Spleen (tissue), 11 donors: ENCODE results near the gene NUMB. TPM values are rescaled to one million over a fixed set of nuclear protein-coding genes. Genes with fewer than 3 reads are reported as not detected.

ENCODE experiments used
- DNase-seq: peaks from one replicate; pipeline ENCODE4 v3.0.0-alpha.2; 2020
- H3K27ac ChIP-seq, 8 donors: fragments of 200-600 bp; sonication (generic) in 7 of 8; 1 replicate in 4 of 8; 2 replicates in 4 of 8; pipeline versions ENCODE4 v1.5.0 to v1.8.0; 2016 to 2021; ENCODE audit warnings: inconsistent platforms in 4 of 8, mild to moderate bottlenecking in 4 of 8, moderate library complexity in 1 of 8
- H3K27me3 ChIP-seq, 7 donors: fragments of 200-600 bp; sonication (generic) in 6 of 7; replicated peaks in 1 of 7; 1 replicate in 4 of 7; 2 replicates in 3 of 7; pipeline versions ENCODE4 v1.5.0 to v1.8.0; 2016 to 2021; ENCODE audit warnings: inconsistent platforms in 3 of 7, mild to moderate bottlenecking in 1 of 7
- H3K36me3 ChIP-seq, 6 donors: fragments of 200-600 bp; sonication (generic) in 5 of 6; 1 replicate in 4 of 6; 2 replicates in 2 of 6; pipeline versions ENCODE4 v1.5.0 to v1.8.0; 2016 to 2021; ENCODE audit warnings: inconsistent platforms in 2 of 6
- H3K4me1 ChIP-seq, 6 donors: fragments of 200-600 bp; sonication (generic) in 5 of 6; 1 replicate in 3 of 6; 2 replicates in 3 of 6; pipeline versions ENCODE4 v1.5.0 to v1.8.0; 2016 to 2021; ENCODE audit warnings: inconsistent platforms in 3 of 6
- H3K4me3 ChIP-seq, 8 donors: fragments of 200-600 bp; sonication (generic) in 7 of 8; 1 replicate in 4 of 8; 2 replicates in 4 of 8; pipeline versions ENCODE4 v1.5.0 to v1.8.0; 2016 to 2021; ENCODE audit warnings: inconsistent platforms in 4 of 8, mild to moderate bottlenecking in 4 of 8, moderate library complexity in 2 of 8
- H3K9me3 ChIP-seq, 8 donors: fragments of 200-600 bp; sonication (generic) in 7 of 8; 1 replicate in 4 of 8; 2 replicates in 4 of 8; pipeline versions ENCODE4 v1.5.0 to v1.8.0; 2016 to 2021; ENCODE audit warnings: inconsistent platforms in 4 of 8
- POLR2A ChIP-seq, 3 donors: fragments of 450-650 bp; IDR thresholded peaks; one replicate each; pipeline ENCODE4 v1.5.1; 2017; ENCODE audit warnings: antibody characterized with exemption in 3 of 3, mild to moderate bottlenecking in 1 of 3
- POLR2AphosphoS5 ChIP-seq, 3 donors: sonication (generic); formaldehyde crosslinking; IDR thresholded peaks; one replicate each; pipeline ENCODE4 v1.5.1; 2017; ENCODE audit warnings: antibody characterized with exemption in 3 of 3
- WGBS, 5 donors: extraction: QIAGEN DNeasy Blood & Tissue Kit in 3 of 5; methylation state at CpG; one replicate each; pipeline versions ENCODE4 v1.1.5 to v1.1.7; 2013 to 2018; 5-methylcytosine and 5-hydroxymethylcytosine counted together
- intact Hi-C: fragments of 100-400 bp; cut with DNase I; formaldehyde crosslinking; loops from one replicate; pipeline ENCODE4 v1.15.0; 2023; ENCODE audit warnings: low total_unique reads
- polyA plus RNA-seq, 3 donors: library from polyadenylated mRNA; stranded (reverse); fragments of 200-250 nt; gene quantifications; one replicate each; pipeline ENCODE4 v1.2.1, GENCODE V29; 2013
- total RNA-seq, 7 donors: library from RNA; depleted of rRNA in 3 of 7; stranded (reverse); fragments of >200 nt in 3 of 7; fragmentation: NEBNext Ultra II Directional in 4 of 7; extraction: Animal tissue kit (Norgen Biotek cat#: 25700) in 4 of 7; gene quantifications; one replicate each; pipeline versions ENCODE4 v1.1.0 to v1.2.1, GENCODE V29; 2016 to 2021
- TF ChIP-seq, protein P1 (sequence below), 11 experiments: fragments of 200-600 bp in 7 of 11; fragments of 450-650 bp in 4 of 11; sonication (generic) in 4 of 11; IDR thresholded peaks in 8 of 11; conservative IDR thresholded peaks in 3 of 11; 1 replicate in 7 of 11; 2 replicates in 4 of 11; pipeline versions ENCODE4 v1.4.0 to v1.8.0; 2016 to 2021; ENCODE audit warnings: antibody characterized with exemption in 11 of 11, inconsistent platforms in 4 of 11, mild to moderate bottlenecking in 1 of 11
- donor health status: healthy with polysubstance abuse.
- donor health status: DM: no; HTN: no; CAD: no; lungs with moderate emphysema.
- donor health status: DM: no; HTN: no; CAD: no.
- donor health status: Bipolar disorder and iron deficiency.
- donor health status: healthy.
- donor health status: DM: no; HTN: no; CAD: no.
- donor health status: DM: yes; HTN: yes; CAD: no.

The NUMB gene
- total and polyA plus RNA-seq, 10 donors = 19.8 to 165 (median 92.9) TPM

DNA sequence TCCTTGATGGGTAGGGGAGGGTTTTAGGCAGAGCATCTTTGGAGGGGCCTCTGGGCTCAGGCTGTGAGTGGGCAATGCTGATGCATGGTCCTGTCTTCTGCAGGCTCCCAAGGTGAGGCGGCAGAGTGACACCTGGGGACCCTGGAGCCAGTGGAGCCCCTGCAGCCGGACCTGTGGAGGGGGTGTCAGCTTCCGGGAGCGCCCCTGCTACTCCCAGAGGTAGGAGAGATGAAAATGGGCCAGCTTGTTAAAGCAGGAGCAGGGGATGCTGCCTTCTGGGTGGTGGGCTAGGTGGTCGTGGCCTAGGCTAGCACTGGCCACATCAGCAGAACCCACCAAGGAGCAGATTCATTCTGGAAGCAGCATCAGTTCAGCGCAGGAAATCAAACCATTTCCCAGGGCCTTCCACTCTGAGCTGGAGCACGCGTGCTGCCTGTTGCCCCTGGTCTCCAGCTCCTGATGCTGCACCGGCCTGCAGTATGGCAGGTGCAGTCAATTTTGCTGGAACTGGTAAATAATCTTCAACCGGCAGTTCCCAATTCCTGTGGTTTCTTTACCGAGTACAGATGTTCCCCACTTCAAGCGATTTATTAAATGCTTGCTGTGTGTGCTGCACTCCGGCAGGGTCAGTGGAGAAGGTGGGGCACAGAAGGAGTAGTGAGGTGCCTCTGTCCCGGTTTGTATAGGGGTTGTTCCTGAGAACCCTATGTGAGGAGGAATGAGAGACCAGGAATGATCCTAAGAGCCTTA, 213.6 kb downstream of the NUMB start:
- intact Hi-C loops = no loop called here
- Histone ChIP-seq H3K27me3 (peaks cover 0 to 72% (median 22%) of the 10 kb centered on the region in 7 donors), H3K4me1 (peaks cover 20 to 85% (median 67%) of the 10 kb centered on the region in 6 donors), H3K9me3 (no peaks in the 10 kb centered on the region), H3K36me3 (peaks cover 0 to 7% (median 0%) of the 10 kb centered on the region in 6 donors), H3K4me3 (peak overlapping the region in 1 of 8 donors; percentile 76), H3K27ac (no peak overlapping the region)
- no peak for TF ChIP-seq POLR2A (IDR thresholded peaks at IDR 0.05)
- TF ChIP-seq, protein P1, sequence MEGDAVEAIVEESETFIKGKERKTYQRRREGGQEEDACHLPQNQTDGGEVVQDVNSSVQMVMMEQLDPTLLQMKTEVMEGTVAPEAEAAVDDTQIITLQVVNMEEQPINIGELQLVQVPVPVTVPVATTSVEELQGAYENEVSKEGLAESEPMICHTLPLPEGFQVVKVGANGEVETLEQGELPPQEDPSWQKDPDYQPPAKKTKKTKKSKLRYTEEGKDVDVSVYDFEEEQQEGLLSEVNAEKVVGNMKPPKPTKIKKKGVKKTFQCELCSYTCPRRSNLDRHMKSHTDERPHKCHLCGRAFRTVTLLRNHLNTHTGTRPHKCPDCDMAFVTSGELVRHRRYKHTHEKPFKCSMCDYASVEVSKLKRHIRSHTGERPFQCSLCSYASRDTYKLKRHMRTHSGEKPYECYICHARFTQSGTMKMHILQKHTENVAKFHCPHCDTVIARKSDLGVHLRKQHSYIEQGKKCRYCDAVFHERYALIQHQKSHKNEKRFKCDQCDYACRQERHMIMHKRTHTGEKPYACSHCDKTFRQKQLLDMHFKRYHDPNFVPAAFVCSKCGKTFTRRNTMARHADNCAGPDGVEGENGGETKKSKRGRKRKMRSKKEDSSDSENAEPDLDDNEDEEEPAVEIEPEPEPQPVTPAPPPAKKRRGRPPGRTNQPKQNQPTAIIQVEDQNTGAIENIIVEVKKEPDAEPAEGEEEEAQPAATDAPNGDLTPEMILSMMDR (IDR thresholded peaks at IDR 0.05 in 8 of 11, conservative IDR thresholded peaks at IDR 0.05 in 3 of 11) = no peak
- TF ChIP-seq POLR2AphosphoS5 (IDR thresholded peaks at IDR 0.05) = no peak
- WGBS, 5 donors = 59 to 68% (median 68%) methylated on average over 14 of the region's 14 CpGs
- DNase-seq = peak; percentile 51

DNA sequence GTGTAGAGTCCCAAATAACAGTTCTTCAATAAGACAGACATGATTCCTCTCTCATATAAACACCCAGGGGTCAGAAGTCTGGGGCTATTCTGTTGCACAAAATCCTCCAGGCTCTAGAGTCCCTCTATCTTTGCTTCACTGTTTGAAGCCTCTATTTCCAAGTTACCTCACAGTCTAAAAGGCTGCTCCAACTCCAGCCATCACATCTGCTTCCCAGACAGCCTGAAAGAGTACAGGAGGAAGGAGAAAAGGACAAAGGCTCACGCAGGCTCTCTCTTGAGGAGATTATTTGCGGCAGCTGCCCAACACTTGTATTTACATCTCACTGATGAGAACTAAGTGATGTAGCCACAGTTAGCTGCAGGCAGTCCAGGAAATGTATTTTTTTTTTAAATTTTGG, 214.6 kb downstream of the NUMB start:
- intact Hi-C loops = no loop called here
- no peak overlapping the region for H3K4me3 ChIP-seq
- 95 to 100% (median 97%) methylated on average over 2 of the region's 2 CpGs for WGBS, 5 donors
- no peaks in the 10 kb centered on the region for H3K9me3 ChIP-seq
- H3K27me3 ChIP-seq = peaks cover 0 to 82% (median 28%) of the 10 kb centered on the region in 7 donors
- H3K36me3 ChIP-seq = peaks cover 0 to 7% (median 0%) of the 10 kb centered on the region in 6 donors
- no peak for DNase-seq
- peaks cover 20 to 92% (median 76%) of the 10 kb centered on the region in 6 donors for H3K4me1 ChIP-seq
- no peak overlapping the region for H3K27ac ChIP-seq
- TF ChIP-seq, protein P1 (IDR thresholded peaks at IDR 0.05 in 8 of 11, conservative IDR thresholded peaks at IDR 0.05 in 3 of 11) = no peak
- no peak for TF ChIP-seq POLR2AphosphoS5 (IDR thresholded peaks at IDR 0.05)
- TF ChIP-seq POLR2A (IDR thresholded peaks at IDR 0.05) = no peak

DNA sequence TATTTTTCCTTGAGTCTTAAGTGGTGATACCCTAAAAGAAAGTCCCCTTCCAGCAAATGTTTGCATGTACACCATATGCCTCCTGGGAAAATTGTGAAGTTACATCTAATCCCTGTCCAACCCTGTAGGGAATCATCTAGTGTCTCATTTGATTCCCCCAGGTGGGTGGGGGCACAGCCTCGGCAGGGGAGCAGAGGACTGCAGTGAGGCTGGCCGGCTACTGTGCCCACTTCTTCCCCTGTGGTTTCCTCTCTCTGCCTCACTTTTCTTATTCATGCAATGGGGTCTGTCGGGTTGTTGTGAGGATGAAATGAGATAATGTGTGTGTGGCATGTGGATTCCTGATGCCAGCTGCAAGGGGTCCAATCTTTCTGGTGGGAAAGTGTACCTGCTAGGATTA, 215.0 kb downstream of the NUMB start:
- Histone ChIP-seq H3K4me1 (peaks cover 20 to 92% (median 78%) of the 10 kb centered on the region in 6 donors), H3K4me3 (peak overlapping the region in 1 of 8 donors; percentile 17), H3K9me3 (no peaks in the 10 kb centered on the region), H3K36me3 (peaks cover 0 to 7% (median 0%) of the 10 kb centered on the region in 6 donors), H3K27me3 (peaks cover 0 to 86% (median 33%) of the 10 kb centered on the region in 7 donors), H3K27ac (peak overlapping the region in 4 of 8 donors; percentile 35 to 63 (median 62))
- TF ChIP-seq POLR2AphosphoS5 (IDR thresholded peaks at IDR 0.05) (no peak), POLR2A (IDR thresholded peaks at IDR 0.05) (no peak)
- TF ChIP-seq, protein P1 (IDR thresholded peaks at IDR 0.05 in 8 of 11, conservative IDR thresholded peaks at IDR 0.05 in 3 of 11) = no peak
- 17 to 38% (median 25%) methylated on average over 3 of the region's 3 CpGs for WGBS, 5 donors
- peak; percentile 30 for DNase-seq
- intact Hi-C loops = no loop called here

- peak overlapping the region in 6 of 8 donors; percentile 24 to 63 (median 53) for H3K27ac ChIP-seq
- H3K27me3 ChIP-seq = peaks cover 0 to 95% (median 42%) of the 10 kb centered on the region in 7 donors
- WGBS, 5 donors = 32 to 46% (median 43%) methylated on average over 6 of the region's 6 CpGs
- H3K4me3 ChIP-seq = peak overlapping the region in 2 of 8 donors; percentile 17 to 73
- peaks cover 0 to 7% (median 0%) of the 10 kb centered on the region in 6 donors for H3K36me3 ChIP-seq
- intact Hi-C loops = no loop called here
- H3K9me3 ChIP-seq = no peaks in the 10 kb centered on the region
- no peak for DNase-seq
- H3K4me1 ChIP-seq = peaks cover 28 to 98% (median 86%) of the 10 kb centered on the region in 6 donors
- TF ChIP-seq, protein P1 (IDR thresholded peaks at IDR 0.05 in 8 of 11, conservative IDR thresholded peaks at IDR 0.05 in 3 of 11) = no peak
- no peak for TF ChIP-seq POLR2AphosphoS5 (IDR thresholded peaks at IDR 0.05)
- no peak for TF ChIP-seq POLR2A (IDR thresholded peaks at IDR 0.05)
Observed at GRCh38 chr14:73242357-73242901, 215.9 kb downstream of the NUMB start.
